GM19395 (cell line): ENCODE measurements around the gene OSBPL6.

Source experiments
- ATAC-seq: cut with Tn5 transposase; IDR thresholded peaks from one replicate; pipeline ENCODE4 v1.9.1; 2021; ENCODE audit warnings: mild to moderate bottlenecking, moderate library complexity; ENCODE audit not compliant: unreplicated experiment

Gene OSBPL6

GRCh38 chr2:178426388-178426787, 232.1 kb downstream of the OSBPL6 start:
- no peak for ATAC-seq

GRCh38 chr2:178427458-178427857, 233.1 kb downstream of the OSBPL6 start:
- ATAC-seq, result no peak

- ATAC-seq, result no peak
These were observed 234.1 kb downstream of the OSBPL6 start for GRCh38 chr2:178428396-178428806.

GRCh38 chr2:178429336-178429735, 235.0 kb downstream of the OSBPL6 start:
- ATAC-seq, result no peak

GRCh38 chr2:178436662-178437061, 242.3 kb downstream of the OSBPL6 start:
- no peak for ATAC-seq

- no peak for ATAC-seq
These were observed 247.1 kb downstream of the OSBPL6 start for GRCh38 chr2:178441426-178441825.

GRCh38 chr2:178448968-178449661, 254.8 kb downstream of the OSBPL6 start:
- no peak for ATAC-seq

GRCh38 chr2:178449700-178450523, 255.6 kb downstream of the OSBPL6 start:
- peak; percentile 7 for ATAC-seq

GRCh38 chr2:178450524-178450773, 256.1 kb downstream of the OSBPL6 start:
- peak; percentile 58 for ATAC-seq

- peak; percentile 86 for ATAC-seq
These were observed 256.6 kb downstream of the OSBPL6 start, which contains the start of the genes PJVK and PRKRA for GRCh38 chr2:178450774-178451525. Gene PJVK, plus strand, starts transcription at chr2:178451378. Its CDS starts 2,032 bp downstream, at chr2:178453410. Gene PRKRA, minus strand, starts transcription at chr2:178451175. Its CDS starts 145 bp downstream, at chr2:178451030.

GRCh38 chr2:178452334-178452733, 258.0 kb downstream of the OSBPL6 start:
- no peak for ATAC-seq
